ENCODE data around the gene CDKAL1. TPM values are rescaled to one million over a fixed set of nuclear protein-coding genes. Genes with fewer than 3 reads are reported as not detected.

Gene CDKAL1
- total RNA-seq, 1 donor from 2014 or later: 14.8 TPM

DNA sequence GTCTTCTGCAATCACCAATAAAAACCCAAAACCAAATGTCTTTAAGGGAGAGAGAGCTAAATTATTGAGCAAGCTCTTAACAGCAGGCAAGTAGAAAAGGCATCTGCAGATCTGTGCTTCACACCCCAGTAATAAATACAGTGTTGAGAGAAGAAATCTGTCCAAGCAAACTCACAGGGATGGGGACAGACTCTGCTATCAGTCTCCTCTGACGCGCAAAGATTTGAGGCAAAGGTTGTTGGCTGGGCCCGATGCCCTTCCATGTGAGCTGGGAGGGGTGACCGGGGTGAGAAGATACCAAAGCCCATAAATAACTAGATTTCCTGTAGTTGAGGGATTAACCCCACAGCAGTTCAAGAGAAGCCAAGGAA is 744.1 kb downstream of the CDKAL1 start:
- Mint-ChIP-seq H3K27me3 (ENCODE audit: unreplicated experiment) (no peaks in the 10 kb centered on the region), H3K4me3 (ENCODE audit: unreplicated experiment) (no peak overlapping the region), H3K9me3 (ENCODE audit: unreplicated experiment) (peaks cover 10% of the 10 kb centered on the region), H3K4me1 (ENCODE audit: unreplicated experiment) (no peaks in the 10 kb centered on the region), H3K36me3 (ENCODE audit: unreplicated experiment) (no peaks in the 10 kb centered on the region), H3K27ac (ENCODE audit: unreplicated experiment) (no peak overlapping the region)
- TF ChIP-seq, protein P1, sequence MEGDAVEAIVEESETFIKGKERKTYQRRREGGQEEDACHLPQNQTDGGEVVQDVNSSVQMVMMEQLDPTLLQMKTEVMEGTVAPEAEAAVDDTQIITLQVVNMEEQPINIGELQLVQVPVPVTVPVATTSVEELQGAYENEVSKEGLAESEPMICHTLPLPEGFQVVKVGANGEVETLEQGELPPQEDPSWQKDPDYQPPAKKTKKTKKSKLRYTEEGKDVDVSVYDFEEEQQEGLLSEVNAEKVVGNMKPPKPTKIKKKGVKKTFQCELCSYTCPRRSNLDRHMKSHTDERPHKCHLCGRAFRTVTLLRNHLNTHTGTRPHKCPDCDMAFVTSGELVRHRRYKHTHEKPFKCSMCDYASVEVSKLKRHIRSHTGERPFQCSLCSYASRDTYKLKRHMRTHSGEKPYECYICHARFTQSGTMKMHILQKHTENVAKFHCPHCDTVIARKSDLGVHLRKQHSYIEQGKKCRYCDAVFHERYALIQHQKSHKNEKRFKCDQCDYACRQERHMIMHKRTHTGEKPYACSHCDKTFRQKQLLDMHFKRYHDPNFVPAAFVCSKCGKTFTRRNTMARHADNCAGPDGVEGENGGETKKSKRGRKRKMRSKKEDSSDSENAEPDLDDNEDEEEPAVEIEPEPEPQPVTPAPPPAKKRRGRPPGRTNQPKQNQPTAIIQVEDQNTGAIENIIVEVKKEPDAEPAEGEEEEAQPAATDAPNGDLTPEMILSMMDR (IDR thresholded peaks at IDR 0.05): no peak
- no peak for DNase-seq (ENCODE audit: extremely low spot score, unreplicated experiment)

GRCh38 chr6:21279619-21280018 is 745.4 kb downstream of the CDKAL1 start:
- Mint-ChIP-seq H3K27ac (ENCODE audit: unreplicated experiment) (no peak overlapping the region), H3K9me3 (ENCODE audit: unreplicated experiment) (peaks cover 8% of the 10 kb centered on the region), H3K27me3 (ENCODE audit: unreplicated experiment) (no peaks in the 10 kb centered on the region), H3K4me1 (ENCODE audit: unreplicated experiment) (no peaks in the 10 kb centered on the region), H3K36me3 (ENCODE audit: unreplicated experiment) (no peaks in the 10 kb centered on the region), H3K4me3 (ENCODE audit: unreplicated experiment) (no peak overlapping the region)
- TF ChIP-seq, protein P1 (IDR thresholded peaks at IDR 0.05): no peak
- no peak for DNase-seq (ENCODE audit: extremely low spot score, unreplicated experiment)

DNA sequence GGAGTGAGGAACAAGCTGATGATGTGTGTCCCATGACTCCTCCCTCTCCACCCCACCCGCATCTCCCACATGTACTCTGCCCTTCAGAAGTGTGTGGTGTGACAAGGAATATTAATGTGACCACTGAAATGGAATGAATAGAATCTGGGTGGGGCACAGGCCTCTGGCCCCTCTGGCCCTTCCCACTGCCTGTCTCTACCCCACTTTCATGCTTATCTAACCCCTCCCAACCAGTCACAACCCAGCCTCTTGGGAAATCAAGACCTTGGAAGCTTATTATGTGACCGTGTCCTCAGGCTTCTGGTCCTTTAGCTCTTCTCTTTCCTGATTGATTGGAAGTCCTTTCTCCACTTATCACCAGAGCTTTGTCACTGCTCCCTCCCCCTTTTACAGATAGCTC is 747.1 kb downstream of the CDKAL1 start:
- no peak for DNase-seq (ENCODE audit: extremely low spot score, unreplicated experiment)
- peaks cover 8% of the 10 kb centered on the region for H3K9me3 Mint-ChIP-seq (ENCODE audit: unreplicated experiment)
- H3K27ac Mint-ChIP-seq (ENCODE audit: unreplicated experiment): no peak overlapping the region
- no peak overlapping the region for H3K4me3 Mint-ChIP-seq (ENCODE audit: unreplicated experiment)
- no peaks in the 10 kb centered on the region for H3K36me3 Mint-ChIP-seq (ENCODE audit: unreplicated experiment)
- TF ChIP-seq, protein P1 (IDR thresholded peaks at IDR 0.05): no peak
- no peaks in the 10 kb centered on the region for H3K27me3 Mint-ChIP-seq (ENCODE audit: unreplicated experiment)
- no peaks in the 10 kb centered on the region for H3K4me1 Mint-ChIP-seq (ENCODE audit: unreplicated experiment)

Other genes with a start within 250 kb of the CDKAL1 start
- 12.0 and 12.1 TPM in 2 replicates for gene E2F3, start 132.6 kb upstream of the CDKAL1 start, total RNA-seq

Data from osteocyte (in vitro differentiated cells).